ENCODE measurements around the gene SNX2. TPM values are rescaled to one million over a fixed set of nuclear protein-coding genes. Genes with fewer than 3 reads are reported as not detected.

The SNX2 gene
- total and polyA plus RNA-seq, 9 of the 15 experiments (the other 6 are each of a cell fraction or from before 2014, with no cell fraction given) = 35.2 to 86.0 (median 58.1) TPM

DNA sequence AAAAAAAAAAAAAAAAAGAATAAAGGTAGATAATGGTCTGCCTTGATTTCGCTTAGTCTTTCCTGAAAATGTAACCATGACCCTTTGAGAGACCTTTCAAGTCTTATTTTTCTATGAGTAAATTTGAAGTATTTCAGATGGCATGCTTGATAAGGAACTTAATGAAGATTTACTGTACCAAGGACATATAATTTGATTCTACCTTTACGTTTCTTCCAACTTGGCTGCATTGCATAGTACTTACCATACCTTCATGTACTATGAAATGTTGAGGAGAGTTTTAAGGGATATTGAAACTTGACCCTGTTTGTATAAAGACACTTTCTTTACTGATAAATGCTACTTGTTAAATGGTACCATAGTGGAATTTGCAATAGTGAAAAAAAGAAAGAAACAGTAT lies 35.5 kb downstream of the SNX2 start:
- ATAC-seq (no peak), FAIRE-seq (no peak), DNase-seq (ENCODE audit: extremely low read depth in 1 of 4, low spot score in 3 of 4) (no peak)
- H3K9ac ChIP-seq (ENCODE audit: insufficient read depth in 1 of 2, low read depth in 2 of 2, low read length in 2 of 2) = no peak overlapping the region
- no peak overlapping the region for H2AFZ ChIP-seq (ENCODE audit: low read depth, low read length)
- in situ Hi-C loops (cut with MboI) (no loop called here), intact Hi-C loops (cut with micrococcal nuclease) (no loop called here)
- peaks cover 23% of the 10 kb centered on the region; the same call in 2 of the 3 replicates for H3K36me3 ChIP-seq (ENCODE audit: control insufficient read depth, insufficient read depth, low read length)
- H3K4me3 ChIP-seq = no peak overlapping the region
- no peaks in the 10 kb centered on the region for H3K27me3 ChIP-seq (ENCODE audit: control insufficient read depth in 2 of 2, insufficient read depth in 2 of 2, low read length in 2 of 2)
- no peaks in the 10 kb centered on the region for H3K9me3 ChIP-seq (replicated peaks; ENCODE audit: control insufficient read depth, insufficient read depth, low read depth, low read length)
- no peak overlapping the region for H3K27ac ChIP-seq (ENCODE audit: extremely low read depth, low read depth, low read length)
- no peaks in the 10 kb centered on the region for H3K4me1 ChIP-seq (replicated peaks in 1 of 2; ENCODE audit: control insufficient read depth in 2 of 2, insufficient read depth in 2 of 2, low read length in 2 of 2)
- H4K20me1 ChIP-seq (replicated peaks; ENCODE audit: control insufficient read depth, insufficient read depth, low read length) = no peaks in the 10 kb centered on the region
- CTCF ChIA-PET (ENCODE audit: low intra/inter-chr PET ratio) = no interaction called here
- no TSS peak for BruUV-seq (replicated peaks)
- no peaks in the 10 kb centered on the region for H3K9me1 ChIP-seq (ENCODE audit: control insufficient read depth, insufficient read depth, low read length)
- no peak for TF ChIP-seq ZNF778 (CRISPR knock-in tag; IDR thresholded peaks at IDR 0.05)
- TF ChIP-seq ELK1 (CRISPR knock-in tag; IDR thresholded peaks at IDR 0.05) = no peak
- TF ChIP-seq CEBPG (CRISPR knock-in tag; IDR thresholded peaks at IDR 0.05) = no peak
- TF ChIP-seq CEBPG (tag; conservative IDR thresholded peaks at IDR 0.05 in 1 of 2, IDR thresholded peaks at IDR 0.05 in 1 of 2) = no peak
- no peak for TF ChIP-seq POLR3G (IDR thresholded peaks at IDR 0.05; ENCODE audit: extremely low read depth, insufficient read length, insufficient replicate concordance)
- TF ChIP-seq ZNF436 (CRISPR knock-in tag; IDR thresholded peaks at IDR 0.05) = no peak
- TF ChIP-seq ARID3A (IDR thresholded peaks at IDR 0.05; ENCODE audit: borderline replicate concordance, low read depth, low read length) = no peak
- no peak for TF ChIP-seq ZNF146 (CRISPR knock-in tag; IDR thresholded peaks at IDR 0.05; ENCODE audit: unreplicated experiment)
- no peak for TF ChIP-seq ZNF77 (CRISPR knock-in tag; IDR thresholded peaks at IDR 0.05)
- TF ChIP-seq CHD2 (IDR thresholded peaks at IDR 0.05; ENCODE audit: low read depth, low read length) = no peak
- POLR2A ChIA-PET = no interaction called here
- WGBS (ENCODE audit: insufficient coverage, low coverage, missing lambda C conversion rate) = 95% methylated on average over 2 of the region's 2 CpGs
- H3K79me2 ChIP-seq (ENCODE audit: control insufficient read depth, insufficient read depth, low read length) = no peaks in the 10 kb centered on the region
- no peak overlapping the region for H3K4me2 ChIP-seq (ENCODE audit: insufficient read depth, low read length)

Data from K562 (cell line).